ENCODE data around the gene PHF1. TPM values are rescaled to one million over a fixed set of nuclear protein-coding genes. Genes with fewer than 3 reads are reported as not detected.
A peak's percentile ranks its signal among the peaks of the same experiment; 100 is the strongest.

PHF1 gene
- total RNA-seq, 4 donors from 2014 or later, result 40.8 to 56.5 (median 48.9) TPM

DNA sequence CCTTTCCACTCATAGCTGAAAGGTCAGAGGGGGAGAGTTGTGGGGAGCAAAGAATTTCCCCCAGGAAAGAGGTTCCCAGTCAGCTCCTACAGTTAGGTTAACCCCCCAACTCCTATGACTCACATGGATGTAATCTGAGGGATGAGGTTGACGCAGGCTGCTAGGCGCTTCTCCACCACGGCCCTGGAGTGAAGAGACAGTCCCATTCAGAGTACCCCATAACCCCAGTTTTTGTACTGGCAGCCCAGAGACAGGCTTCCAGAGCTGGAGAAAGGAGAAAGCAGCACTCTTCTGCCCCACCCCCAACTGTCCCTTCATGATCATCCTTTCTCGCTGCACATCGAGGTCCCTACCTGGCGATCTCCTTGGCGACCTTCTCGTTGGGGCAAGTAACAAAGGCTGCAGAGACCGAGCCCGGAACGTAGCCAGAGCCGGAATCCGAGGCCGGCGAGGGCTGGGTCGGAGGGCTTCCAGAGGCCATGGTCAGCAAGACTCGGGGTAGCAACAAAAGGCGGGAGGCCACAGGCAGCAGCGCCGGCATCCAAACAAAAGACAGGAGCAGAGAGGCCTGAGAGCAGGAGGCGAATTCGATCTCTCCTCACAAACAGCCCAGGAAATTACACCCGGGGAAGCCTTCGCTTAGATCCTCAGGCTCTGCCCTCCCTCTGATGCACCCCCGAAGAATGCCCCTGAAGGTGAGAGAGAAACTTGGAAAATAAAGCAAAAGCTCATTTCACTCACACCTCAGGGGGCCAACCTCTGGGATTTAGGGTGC is 6.5 kb downstream of the PHF1 start:
- ATAC-seq (ENCODE audit: low FRiP score), result peak; percentile 37
- TF ChIP-seq, protein P1, sequence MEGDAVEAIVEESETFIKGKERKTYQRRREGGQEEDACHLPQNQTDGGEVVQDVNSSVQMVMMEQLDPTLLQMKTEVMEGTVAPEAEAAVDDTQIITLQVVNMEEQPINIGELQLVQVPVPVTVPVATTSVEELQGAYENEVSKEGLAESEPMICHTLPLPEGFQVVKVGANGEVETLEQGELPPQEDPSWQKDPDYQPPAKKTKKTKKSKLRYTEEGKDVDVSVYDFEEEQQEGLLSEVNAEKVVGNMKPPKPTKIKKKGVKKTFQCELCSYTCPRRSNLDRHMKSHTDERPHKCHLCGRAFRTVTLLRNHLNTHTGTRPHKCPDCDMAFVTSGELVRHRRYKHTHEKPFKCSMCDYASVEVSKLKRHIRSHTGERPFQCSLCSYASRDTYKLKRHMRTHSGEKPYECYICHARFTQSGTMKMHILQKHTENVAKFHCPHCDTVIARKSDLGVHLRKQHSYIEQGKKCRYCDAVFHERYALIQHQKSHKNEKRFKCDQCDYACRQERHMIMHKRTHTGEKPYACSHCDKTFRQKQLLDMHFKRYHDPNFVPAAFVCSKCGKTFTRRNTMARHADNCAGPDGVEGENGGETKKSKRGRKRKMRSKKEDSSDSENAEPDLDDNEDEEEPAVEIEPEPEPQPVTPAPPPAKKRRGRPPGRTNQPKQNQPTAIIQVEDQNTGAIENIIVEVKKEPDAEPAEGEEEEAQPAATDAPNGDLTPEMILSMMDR (IDR thresholded peaks at IDR 0.05), result no peak

GRCh38 chr6:33417903-33418689 is 7.3 kb downstream of the PHF1 start, which contains the start of gene CUTA:
Gene CUTA, minus strand, starts transcription at chr6:33418107. Its CDS starts 107 bp downstream, at chr6:33418000.
- TF ChIP-seq, protein P1 (IDR thresholded peaks at IDR 0.05), result no peak
- peak; percentile 90 for ATAC-seq (ENCODE audit: low FRiP score)
- DNase-seq (ENCODE audit: low spot score), result peak; percentile 94

More for the DNA sequence above, 6.5 kb downstream of the PHF1 start:
- DNase-seq (ENCODE audit: low spot score), result no peak

GRCh38 chr6:33418690-33419291 is 8.0 kb downstream of the PHF1 start:
- no peak for DNase-seq (ENCODE audit: low spot score)
- TF ChIP-seq, protein P1 (IDR thresholded peaks at IDR 0.05), result no peak
- no peak for ATAC-seq (ENCODE audit: low FRiP score)

GRCh38 chr6:33419580-33420490 is 9.0 kb downstream of the PHF1 start, which contains the start of gene SYNGAP1:
Gene SYNGAP1, plus strand, starts transcription at chr6:33420065. Its CDS starts 200 bp downstream, at chr6:33420265.
- TF ChIP-seq, protein P1 (IDR thresholded peaks at IDR 0.05), result no peak
- ATAC-seq (ENCODE audit: low FRiP score) (no peak), DNase-seq (ENCODE audit: low spot score) (no peak)

GRCh38 chr6:33420491-33421343 is 9.9 kb downstream of the PHF1 start:
- no peak for DNase-seq (ENCODE audit: low spot score)
- ATAC-seq (ENCODE audit: low FRiP score), result no peak
- TF ChIP-seq, protein P1 (IDR thresholded peaks at IDR 0.05), result no peak
